ENCODE data around the gene CRADD. TPM values are rescaled to one million over a fixed set of nuclear protein-coding genes. Genes with fewer than 3 reads are reported as not detected.
"Not testable (repeated sequence)": the region's sequence is repeated elsewhere in the genome, so short reads cannot be mapped to it uniquely, and the experiment has no call there.

Gene CRADD
- total RNA-seq, 1 donor from 2014 or later = 10.3 TPM

GRCh38 chr12:93847517-93848474 is 170.6 kb downstream of the CRADD start:
- DNase-seq = no peak

- DNase-seq = no peak
Measured at GRCh38 chr12:93848523-93849101, 171.4 kb downstream of the CRADD start.

- DNase-seq = no peak
Measured at GRCh38 chr12:93849946-93850345, 172.8 kb downstream of the CRADD start.

- no peak for DNase-seq
Measured at GRCh38 chr12:93850481-93851256, 173.5 kb downstream of the CRADD start.

- no peak for DNase-seq
Measured at GRCh38 chr12:93851257-93851671, 174.1 kb downstream of the CRADD start.

GRCh38 chr12:93852173-93852591 is 175.0 kb downstream of the CRADD start:
- DNase-seq = no peak

GRCh38 chr12:93853698-93854478 is 176.7 kb downstream of the CRADD start:
- DNase-seq = no peak

GRCh38 chr12:93855261-93855660 is 178.1 kb downstream of the CRADD start:
- no peak for DNase-seq

GRCh38 chr12:93856611-93857010 is 179.4 kb downstream of the CRADD start:
- DNase-seq = no peak

GRCh38 chr12:93857279-93857938 is 180.2 kb downstream of the CRADD start:
- DNase-seq = no peak

- DNase-seq = no peak
Measured at GRCh38 chr12:93857991-93858447, 180.8 kb downstream of the CRADD start.

GRCh38 chr12:93860668-93861373 is 183.6 kb downstream of the CRADD start:
- no peak for DNase-seq

- no peak for DNase-seq
Measured at GRCh38 chr12:93862424-93862823, 185.2 kb downstream of the CRADD start.

- no peak for DNase-seq
Measured at GRCh38 chr12:93865751-93866150, 188.6 kb downstream of the CRADD start.

GRCh38 chr12:93868771-93869170 is 191.6 kb downstream of the CRADD start:
- no peak for DNase-seq

GRCh38 chr12:93870020-93870795 is 193.0 kb downstream of the CRADD start:
- DNase-seq = no peak

GRCh38 chr12:93871566-93871965 is 194.4 kb downstream of the CRADD start:
- not testable (repeated sequence) for DNase-seq

- DNase-seq = no peak
Measured at GRCh38 chr12:93873561-93873960, 196.4 kb downstream of the CRADD start.

GRCh38 chr12:93875157-93875556 is 198.0 kb downstream of the CRADD start:
- no peak for DNase-seq

- DNase-seq = no peak
Measured at GRCh38 chr12:93876360-93876759, 199.2 kb downstream of the CRADD start.

All from occipital lobe (tissue), 2 donors.